Breast epithelium (tissue), 3 donors: ENCODE results near the gene REV3L.

Source experiments
- POLR2A ChIP-seq: fragments of 450-650 bp; IDR thresholded peaks from one replicate; pipeline ENCODE4 v1.6.1; 2016; ENCODE audit warnings: antibody characterized with exemption, mild to moderate bottlenecking, moderate library complexity
- POLR2AphosphoS5 ChIP-seq, 3 donors: sonication (generic); formaldehyde crosslinking; IDR thresholded peaks; one replicate each; pipeline ENCODE4 v1.6.1; 2017; ENCODE audit warnings: antibody characterized with exemption in 3 of 3
- TF ChIP-seq, protein P1 (sequence below), 3 donors: fragments of 450-650 bp; IDR thresholded peaks; one replicate each; pipeline ENCODE4 v1.5.1; 2016 to 2017; ENCODE audit warnings: antibody characterized with exemption in 3 of 3, mild to moderate bottlenecking in 3 of 3, moderate library complexity in 3 of 3

DNA sequence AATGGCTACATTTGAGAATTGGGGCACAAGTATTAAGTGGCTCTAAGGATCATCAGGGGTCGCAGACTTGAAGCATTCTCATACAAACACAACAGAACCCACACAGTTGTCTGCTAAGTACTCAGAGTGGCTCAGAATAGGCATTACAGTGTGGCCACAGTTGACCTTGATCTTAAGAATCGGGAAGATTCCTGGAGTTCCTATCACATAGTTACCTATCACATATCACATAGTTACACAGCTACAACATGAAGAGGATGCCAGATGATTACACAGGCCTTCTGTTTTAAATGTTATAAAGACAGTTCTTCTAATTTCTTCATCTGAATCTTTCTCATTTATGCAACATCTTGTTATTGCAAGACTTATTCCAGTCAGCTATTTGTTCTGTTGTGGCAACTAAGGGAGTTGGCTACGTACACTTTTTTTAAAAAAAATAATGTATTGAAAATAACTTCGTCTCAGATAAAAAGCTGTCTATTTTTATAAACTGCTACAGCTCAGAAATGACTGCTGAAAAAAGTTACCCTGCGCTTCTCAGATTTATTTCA, 129.0 kb downstream of the REV3L start:
- TF ChIP-seq, protein P1, sequence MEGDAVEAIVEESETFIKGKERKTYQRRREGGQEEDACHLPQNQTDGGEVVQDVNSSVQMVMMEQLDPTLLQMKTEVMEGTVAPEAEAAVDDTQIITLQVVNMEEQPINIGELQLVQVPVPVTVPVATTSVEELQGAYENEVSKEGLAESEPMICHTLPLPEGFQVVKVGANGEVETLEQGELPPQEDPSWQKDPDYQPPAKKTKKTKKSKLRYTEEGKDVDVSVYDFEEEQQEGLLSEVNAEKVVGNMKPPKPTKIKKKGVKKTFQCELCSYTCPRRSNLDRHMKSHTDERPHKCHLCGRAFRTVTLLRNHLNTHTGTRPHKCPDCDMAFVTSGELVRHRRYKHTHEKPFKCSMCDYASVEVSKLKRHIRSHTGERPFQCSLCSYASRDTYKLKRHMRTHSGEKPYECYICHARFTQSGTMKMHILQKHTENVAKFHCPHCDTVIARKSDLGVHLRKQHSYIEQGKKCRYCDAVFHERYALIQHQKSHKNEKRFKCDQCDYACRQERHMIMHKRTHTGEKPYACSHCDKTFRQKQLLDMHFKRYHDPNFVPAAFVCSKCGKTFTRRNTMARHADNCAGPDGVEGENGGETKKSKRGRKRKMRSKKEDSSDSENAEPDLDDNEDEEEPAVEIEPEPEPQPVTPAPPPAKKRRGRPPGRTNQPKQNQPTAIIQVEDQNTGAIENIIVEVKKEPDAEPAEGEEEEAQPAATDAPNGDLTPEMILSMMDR (IDR thresholded peaks at IDR 0.05), result no peak
- TF ChIP-seq POLR2A (no peak), POLR2AphosphoS5 (IDR thresholded peaks at IDR 0.05) (no peak)
